Large intestine (tissue), 12 donors: ENCODE data around the gene CACNG5. TPM values are rescaled to one million over a fixed set of nuclear protein-coding genes. Genes with fewer than 3 reads are reported as not detected.

Experiments used
- DNase-seq, 2 donors: peaks; one replicate each; pipeline versions ENCODE4 v3.0.0 to v3.0.0-alpha.2; 2013
- H3K27ac ChIP-seq: one replicate; pipeline ENCODE4 v1.5.1; 2013; ENCODE audit warnings: low read length
- H3K27me3 ChIP-seq: 2 replicates; pipeline ENCODE4 v1.6.1; 2013; ENCODE audit warnings: low read length; ENCODE audit not compliant: control insufficient read depth, insufficient read depth
- H3K36me3 ChIP-seq: 2 replicates; pipeline ENCODE4 v1.6.1; 2013; ENCODE audit warnings: low read length; ENCODE audit not compliant: control insufficient read depth, insufficient read depth
- H3K4me1 ChIP-seq: one replicate; pipeline ENCODE4 v1.6.1; 2013; ENCODE audit warnings: low read length; ENCODE audit not compliant: control insufficient read depth, insufficient read depth
- H3K4me3 ChIP-seq: one replicate; pipeline ENCODE4 v1.5.1; 2013; ENCODE audit warnings: low read length
- H3K9me3 ChIP-seq: one replicate; pipeline ENCODE4 v1.6.1; 2013; ENCODE audit warnings: mild to moderate bottlenecking, low read depth, low read length, moderate library complexity; ENCODE audit not compliant: control insufficient read depth
- WGBS: methylation state at CpG from one replicate; pipeline ENCODE4 v1.1.5; 2013; ENCODE audit warnings: low lambda C conversion rate; ENCODE audit not compliant: insufficient coverage; 5-methylcytosine and 5-hydroxymethylcytosine counted together
- long read RNA-seq, 11 donors: transcript quantifications; one replicate each; lab custom pipeline, GENCODE V29; 2026
- polyA plus RNA-seq: library from polyadenylated mRNA; unstranded; fragments of 120-200 nt; gene quantifications from one replicate; pipeline ENCODE4 v1.2.1, GENCODE V29; 2013

Gene CACNG5
- 0.19 TPM for polyA plus RNA-seq
- long read RNA-seq, donor 1 = 0 reads
- long read RNA-seq, donor 2 = 0 reads
- long read RNA-seq, donor 3 = 0 reads
- long read RNA-seq, donor 4 = 0 reads
- long read RNA-seq, donor 5 = 0 reads
- long read RNA-seq, donor 6 = 0 reads
- long read RNA-seq, donor 7 = 0 reads
- long read RNA-seq, donor 8 = 0 reads
- long read RNA-seq, donor 9 = 0 reads
- long read RNA-seq, donor 10 = 0 reads
- long read RNA-seq, donor 11, partial matches to known transcripts = 0 of 1 reads
- long read RNA-seq, donor 11, other reads (novel, unspliced or antisense) = 0 of 1 reads

- Histone ChIP-seq H3K4me1 (peaks cover 3% of the 10 kb centered on the region), H3K27ac (no peak within 1 kb of the TSS), H3K27me3 (peaks cover 51% of the 10 kb centered on the region), H3K36me3 (no peaks in the 10 kb centered on the region), H3K4me3 (no peak within 1 kb of the TSS), H3K9me3 (no peaks in the 10 kb centered on the region)
- DNase-seq = no peak
- WGBS = no CpG with 5 or more reads among the region's 57 CpGs
Observed at GRCh38 chr17:66834919-66835454, at the start of gene CACNG5. Gene CACNG5, plus strand, starts transcription at chr17:66835117. Its CDS starts 42,216 bp downstream, at chr17:66877333.

DNA sequence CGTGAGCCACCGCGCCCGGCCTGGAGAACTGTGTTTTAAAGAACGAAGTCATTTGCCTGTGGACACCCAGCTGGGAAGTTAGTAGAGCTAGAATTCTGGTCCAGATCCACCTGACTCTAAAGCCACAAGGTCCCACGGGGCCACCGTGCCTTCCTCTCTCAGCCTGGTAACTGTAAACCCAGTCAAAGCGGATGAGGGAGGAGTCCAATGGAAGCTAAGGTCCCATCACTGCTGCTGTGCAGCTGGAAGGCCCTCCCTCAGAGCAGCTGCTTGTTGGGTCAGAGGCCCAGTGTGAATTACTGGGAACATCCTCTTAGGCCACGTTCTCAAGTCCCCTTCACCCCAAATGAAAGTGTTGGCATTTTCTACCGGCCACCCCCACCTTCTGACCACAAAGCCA is 48.8 kb upstream of the CACNG5 start:
- H3K27me3 ChIP-seq = no peaks in the 10 kb centered on the region
- no CpG with 5 or more reads among the region's 10 CpGs for WGBS
- no peaks in the 10 kb centered on the region for H3K4me1 ChIP-seq
- no peak overlapping the region for H3K4me3 ChIP-seq
- H3K27ac ChIP-seq = no peak overlapping the region
- DNase-seq = no peak
- no peaks in the 10 kb centered on the region for H3K9me3 ChIP-seq
- peaks cover 40% of the 10 kb centered on the region for H3K36me3 ChIP-seq

DNA sequence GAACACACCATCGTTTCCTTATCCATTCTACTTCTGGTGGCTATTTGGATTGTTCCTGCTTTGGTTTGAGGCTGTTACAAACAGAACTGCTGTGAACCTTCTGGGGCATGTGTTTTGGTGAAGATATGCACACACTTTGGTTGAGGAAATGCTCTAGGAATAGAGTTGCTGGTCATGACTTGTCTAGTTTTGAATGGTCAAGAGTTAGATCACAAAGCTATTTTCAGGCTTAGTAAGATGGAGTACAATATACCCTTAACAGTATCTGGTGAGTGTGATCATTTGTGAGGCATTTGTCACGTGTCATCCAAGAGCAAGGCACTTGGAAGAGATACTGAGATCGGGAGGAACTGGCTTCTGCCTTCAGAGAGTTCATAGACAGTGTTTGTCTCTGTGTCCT is 47.0 kb upstream of the CACNG5 start:
- DNase-seq = no peak
- Histone ChIP-seq H3K36me3 (peaks cover 49% of the 10 kb centered on the region), H3K4me1 (no peaks in the 10 kb centered on the region), H3K4me3 (no peak overlapping the region), H3K27ac (no peak overlapping the region), H3K9me3 (no peaks in the 10 kb centered on the region), H3K27me3 (no peaks in the 10 kb centered on the region)
- no CpG with 5 or more reads among the region's 3 CpGs for WGBS

DNA sequence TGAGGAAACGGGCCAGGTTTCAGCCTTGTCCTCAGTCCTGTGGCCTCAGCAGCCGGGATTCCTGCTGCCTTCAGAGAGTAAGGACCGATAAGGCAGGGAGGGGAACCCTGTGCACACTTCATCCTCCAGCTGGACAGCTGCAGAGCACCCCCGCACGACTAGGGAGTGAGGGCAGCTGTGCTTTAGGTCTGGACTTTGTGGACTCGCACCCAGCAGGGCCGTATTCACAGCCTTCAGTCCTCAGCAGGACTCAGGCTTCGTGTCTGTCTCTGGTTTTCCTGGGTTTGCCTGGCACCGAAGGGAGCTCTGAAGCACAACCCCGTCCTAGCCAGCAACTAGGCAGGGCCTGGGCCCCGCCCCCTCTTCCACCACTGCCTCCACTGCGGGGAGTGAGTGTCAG is 45.8 kb upstream of the CACNG5 start:
- Histone ChIP-seq H3K27ac (no peak overlapping the region), H3K36me3 (peaks cover 45% of the 10 kb centered on the region), H3K4me1 (no peaks in the 10 kb centered on the region), H3K9me3 (no peaks in the 10 kb centered on the region), H3K27me3 (no peaks in the 10 kb centered on the region), H3K4me3 (no peak overlapping the region)
- DNase-seq = no peak
- WGBS = no CpG with 5 or more reads among the region's 12 CpGs

DNA sequence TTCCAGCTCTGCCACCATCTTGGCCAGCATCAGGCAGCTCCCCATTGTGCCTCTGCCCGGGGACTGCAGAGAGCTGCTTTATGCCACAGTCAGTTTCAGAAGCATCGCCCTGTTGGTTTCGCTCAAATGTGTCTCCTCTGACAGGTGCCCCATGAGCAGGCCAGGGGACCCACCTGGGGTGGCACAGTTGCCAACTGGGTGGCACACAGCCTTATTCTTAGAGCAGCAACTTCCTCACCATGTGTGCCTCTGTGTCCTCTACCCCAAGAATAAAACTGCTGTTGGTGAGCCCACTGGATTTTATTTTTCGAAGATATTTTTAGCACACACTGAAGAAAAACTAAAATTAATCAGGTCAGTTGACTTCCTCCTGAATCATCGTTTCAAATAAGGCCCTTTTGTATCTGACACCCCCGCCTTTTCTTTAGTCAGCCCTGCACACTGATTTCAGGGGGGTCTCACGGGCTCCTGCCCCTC is 44.9 kb upstream of the CACNG5 start:
- no peaks in the 10 kb centered on the region for H3K27me3 ChIP-seq
- no peak overlapping the region for H3K4me3 ChIP-seq
- no peak overlapping the region for H3K27ac ChIP-seq
- peaks cover 42% of the 10 kb centered on the region for H3K36me3 ChIP-seq
- DNase-seq = no peak
- no CpG with 5 or more reads among the region's 7 CpGs for WGBS
- no peaks in the 10 kb centered on the region for H3K9me3 ChIP-seq
- H3K4me1 ChIP-seq = no peaks in the 10 kb centered on the region

GRCh38 chr17:66790501-66791061 is 44.3 kb upstream of the CACNG5 start:
- Histone ChIP-seq H3K4me3 (no peak overlapping the region), H3K9me3 (no peaks in the 10 kb centered on the region), H3K4me1 (no peaks in the 10 kb centered on the region), H3K36me3 (peaks cover 42% of the 10 kb centered on the region), H3K27ac (no peak overlapping the region), H3K27me3 (no peaks in the 10 kb centered on the region)
- no peak for DNase-seq
- WGBS = 100% methylated on average over 1 of the region's 11 CpGs

GRCh38 chr17:66791347-66791746 is 43.6 kb upstream of the CACNG5 start:
- H3K27ac ChIP-seq = no peak overlapping the region
- no peak for DNase-seq
- no peak overlapping the region for H3K4me3 ChIP-seq
- no peaks in the 10 kb centered on the region for H3K9me3 ChIP-seq
- 80% methylated on average over 1 of the region's 15 CpGs for WGBS
- H3K4me1 ChIP-seq = no peaks in the 10 kb centered on the region
- no peaks in the 10 kb centered on the region for H3K27me3 ChIP-seq
- H3K36me3 ChIP-seq = peaks cover 46% of the 10 kb centered on the region

DNA sequence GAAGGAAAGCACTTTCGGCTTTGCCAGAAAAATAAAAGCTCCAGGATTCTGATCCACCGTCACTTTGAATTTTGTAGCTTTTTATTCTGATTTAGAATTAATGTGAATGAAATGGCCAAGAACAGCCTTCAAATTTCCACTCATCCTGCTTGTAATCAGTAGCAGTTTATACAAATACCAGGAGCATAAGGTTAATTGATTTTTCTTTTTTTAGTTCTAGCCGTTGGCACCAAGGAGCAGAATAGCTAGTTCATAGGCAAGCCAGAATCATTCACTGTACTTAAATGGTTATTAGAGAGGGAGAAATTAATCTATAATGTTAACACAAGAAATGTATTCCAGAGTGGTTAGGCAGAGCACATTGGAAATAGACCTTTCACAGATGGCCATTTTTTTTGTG is 41.1 kb upstream of the CACNG5 start:
- Histone ChIP-seq H3K4me1 (no peaks in the 10 kb centered on the region), H3K4me3 (no peak overlapping the region), H3K27me3 (no peaks in the 10 kb centered on the region), H3K27ac (no peak overlapping the region), H3K36me3 (peaks cover 41% of the 10 kb centered on the region), H3K9me3 (no peaks in the 10 kb centered on the region)
- no CpG with 5 or more reads among the region's 3 CpGs for WGBS
- DNase-seq = no peak

DNA sequence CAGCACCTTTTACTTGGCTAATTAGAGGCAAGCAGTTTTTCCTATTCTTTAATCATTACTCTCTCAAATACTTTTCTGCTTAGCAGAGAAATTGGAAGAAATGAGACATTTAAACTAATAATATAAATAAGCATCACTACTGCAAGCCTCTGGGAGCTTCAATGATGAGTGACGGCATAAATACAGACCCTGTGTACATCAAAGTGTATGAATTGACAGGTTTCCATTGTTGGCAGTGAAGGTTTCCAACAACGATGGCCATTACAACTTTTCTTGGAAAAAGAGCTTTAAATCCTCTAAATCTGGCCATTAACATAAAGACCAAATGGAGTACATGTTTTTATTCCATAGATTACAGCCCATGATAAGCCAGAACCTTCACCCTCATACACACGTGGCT is 39.4 kb upstream of the CACNG5 start:
- Histone ChIP-seq H3K4me3 (no peak overlapping the region), H3K27ac (no peak overlapping the region), H3K9me3 (no peaks in the 10 kb centered on the region), H3K27me3 (no peaks in the 10 kb centered on the region), H3K36me3 (peaks cover 26% of the 10 kb centered on the region), H3K4me1 (no peaks in the 10 kb centered on the region)
- WGBS = 100% methylated on average over 1 of the region's 3 CpGs
- DNase-seq = no peak

DNA sequence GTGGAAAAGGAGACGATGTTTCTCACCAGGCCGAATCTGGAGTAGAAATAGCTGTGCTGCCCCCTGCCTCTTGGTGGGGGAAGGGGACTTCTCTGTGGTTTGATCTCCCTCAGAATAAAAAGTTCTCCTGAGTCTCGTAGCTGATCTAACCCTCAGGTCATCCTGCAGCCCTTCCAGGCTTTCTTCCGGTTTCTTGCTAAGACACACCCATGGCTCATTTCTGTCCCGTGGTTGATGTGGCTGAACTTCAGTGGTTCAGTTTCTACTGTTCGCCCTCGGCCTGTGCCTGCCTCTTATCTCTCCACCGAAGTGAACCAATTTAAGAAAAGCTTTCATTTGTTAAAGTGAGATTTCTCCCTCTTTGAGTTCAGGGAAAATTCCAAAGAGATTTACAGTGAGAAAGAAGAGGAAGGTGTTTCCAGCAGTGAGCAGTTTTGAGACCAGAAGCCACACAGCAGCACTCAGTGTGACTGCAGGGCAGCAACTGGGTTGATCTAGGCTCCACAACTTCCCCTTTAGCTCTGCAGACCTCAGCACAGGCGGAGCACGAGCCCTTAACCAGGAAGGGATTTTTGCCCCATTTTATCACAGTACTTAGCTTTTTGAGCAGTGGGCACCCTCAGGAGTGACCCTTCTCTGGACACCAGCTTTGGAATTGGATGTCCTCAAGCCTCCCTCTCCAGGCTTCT is 34.9 kb upstream of the CACNG5 start:
- H3K27ac ChIP-seq = no peak overlapping the region
- WGBS = 90% methylated on average over 2 of the region's 10 CpGs
- no peaks in the 10 kb centered on the region for H3K9me3 ChIP-seq
- H3K36me3 ChIP-seq = peaks cover 27% of the 10 kb centered on the region
- no peaks in the 10 kb centered on the region for H3K4me1 ChIP-seq
- H3K4me3 ChIP-seq = no peak overlapping the region
- no peaks in the 10 kb centered on the region for H3K27me3 ChIP-seq
- no peak for DNase-seq
